GM04504 (cell line): ENCODE results near the gene CWF19L1.
A peak's percentile ranks its signal among the peaks of the same experiment; 100 is the strongest.

Source experiments
- DNase-seq: peaks from one replicate; pipeline ENCODE4 v3.0.0-alpha.2; 2012; ENCODE audit warnings: low read depth

Gene CWF19L1

DNA sequence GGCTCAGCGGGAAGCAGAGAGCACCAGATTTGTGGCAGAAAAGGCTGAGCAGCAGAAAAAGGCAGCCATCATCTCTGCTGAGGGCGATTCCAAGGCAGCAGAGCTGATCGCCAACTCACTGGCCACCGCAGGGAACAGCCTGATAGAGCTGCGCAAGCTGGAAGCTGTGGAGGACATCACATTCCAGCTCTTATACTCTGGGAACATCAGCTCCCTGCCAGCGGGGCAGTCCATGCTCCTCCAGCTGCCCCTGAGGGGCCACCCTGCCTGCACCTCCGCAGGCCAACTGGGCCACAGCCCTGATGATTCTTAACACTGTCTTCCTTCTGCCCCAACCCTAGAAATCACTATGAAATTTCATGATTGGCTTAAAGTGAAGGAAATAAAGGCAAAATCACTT lies 18.6 kb downstream of the CWF19L1 start:
- DNase-seq: no peak

DNA sequence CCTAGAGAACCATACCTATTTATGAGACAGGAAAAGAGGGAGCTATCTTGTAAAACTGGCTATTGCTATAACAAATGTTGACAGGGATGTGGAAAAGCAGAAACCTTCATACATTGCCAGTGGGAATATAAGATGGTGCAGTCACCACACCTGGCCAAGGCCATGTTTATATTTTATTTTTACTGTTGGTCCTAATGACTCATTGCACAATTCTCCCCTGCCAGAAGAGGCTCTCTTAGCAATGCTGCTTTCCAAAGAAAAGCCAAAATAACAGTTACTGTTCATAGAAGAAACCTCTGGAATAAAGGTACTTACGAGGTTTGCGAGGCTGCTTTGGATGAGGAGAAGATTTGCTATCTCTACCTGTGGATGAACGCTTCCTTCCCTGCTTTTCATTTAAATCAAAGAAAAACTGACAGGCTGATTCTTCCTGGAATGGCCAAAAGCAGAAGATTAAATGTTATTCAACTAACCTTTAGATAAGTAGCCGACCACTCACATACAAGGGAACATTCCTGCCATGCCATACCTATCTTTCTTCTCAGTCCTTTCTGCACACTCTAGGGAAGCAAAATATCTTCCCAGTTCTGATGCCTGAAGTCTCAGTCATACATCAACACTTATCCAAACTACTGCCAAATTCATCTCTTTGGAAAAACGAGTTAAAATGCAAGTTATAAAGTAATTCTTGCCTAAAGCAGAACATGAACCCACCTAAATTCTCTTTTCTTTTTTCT lies 21.8 kb downstream of the CWF19L1 start:
- no peak for DNase-seq

DNA sequence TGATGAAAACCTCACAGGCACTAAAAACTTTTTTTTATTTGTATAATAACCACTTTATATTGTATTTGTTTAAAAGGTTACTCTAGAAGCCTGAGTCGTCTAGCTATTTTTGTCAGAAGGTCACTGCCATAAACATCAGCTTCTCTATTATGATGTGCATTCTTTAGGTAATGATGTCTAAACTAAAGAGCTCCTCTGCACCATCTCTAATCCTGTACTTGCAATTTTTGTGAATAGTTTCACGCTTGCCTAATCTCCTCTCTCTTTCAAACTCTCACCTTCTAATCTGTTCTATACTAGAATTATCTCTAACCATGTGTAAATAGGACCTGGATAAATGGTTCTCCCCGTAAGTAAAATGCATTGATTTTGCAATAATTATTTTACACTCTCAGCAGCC lies 27.6 kb downstream of the CWF19L1 start:
- DNase-seq: no peak

DNA sequence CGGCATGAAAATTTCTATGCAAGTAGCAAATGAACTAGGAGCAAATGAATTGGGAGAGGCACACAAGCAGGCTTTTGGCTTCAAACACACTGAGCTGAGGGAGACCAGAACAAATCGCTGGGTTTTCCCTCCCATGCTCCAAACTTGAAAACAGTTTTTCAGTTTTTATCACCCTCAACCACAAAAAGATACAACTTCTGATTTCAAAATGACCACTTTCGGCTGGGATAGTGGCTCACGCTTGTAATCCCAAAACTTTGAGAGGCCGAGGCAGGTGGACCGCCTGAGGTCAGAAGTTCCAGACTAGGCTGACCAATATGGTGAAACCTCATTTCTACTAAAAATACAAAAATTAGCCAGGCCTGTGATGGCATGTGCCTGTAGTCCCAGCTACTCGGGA lies 29.0 kb downstream of the CWF19L1 start:
- DNase-seq: no peak

DNA sequence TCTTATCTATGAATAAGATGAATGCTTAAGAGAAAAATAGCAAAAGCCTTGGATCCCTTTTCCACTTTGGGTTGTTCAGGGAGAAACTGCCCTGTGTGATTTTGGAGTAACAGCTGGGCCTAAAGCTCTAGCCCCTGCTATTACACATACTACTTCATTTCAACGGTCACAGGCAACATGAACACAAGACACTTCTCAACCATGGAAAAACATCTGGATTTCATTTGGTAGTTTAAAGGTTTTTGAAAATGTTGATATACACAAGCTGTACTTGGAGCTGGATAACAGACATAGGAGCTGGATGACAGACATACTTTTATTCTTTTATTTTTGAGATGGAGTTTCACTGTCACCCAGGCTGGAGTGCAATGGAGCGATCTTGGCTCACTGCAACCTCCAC lies 35.3 kb downstream of the CWF19L1 start:
- DNase-seq: peak; percentile 4

DNA sequence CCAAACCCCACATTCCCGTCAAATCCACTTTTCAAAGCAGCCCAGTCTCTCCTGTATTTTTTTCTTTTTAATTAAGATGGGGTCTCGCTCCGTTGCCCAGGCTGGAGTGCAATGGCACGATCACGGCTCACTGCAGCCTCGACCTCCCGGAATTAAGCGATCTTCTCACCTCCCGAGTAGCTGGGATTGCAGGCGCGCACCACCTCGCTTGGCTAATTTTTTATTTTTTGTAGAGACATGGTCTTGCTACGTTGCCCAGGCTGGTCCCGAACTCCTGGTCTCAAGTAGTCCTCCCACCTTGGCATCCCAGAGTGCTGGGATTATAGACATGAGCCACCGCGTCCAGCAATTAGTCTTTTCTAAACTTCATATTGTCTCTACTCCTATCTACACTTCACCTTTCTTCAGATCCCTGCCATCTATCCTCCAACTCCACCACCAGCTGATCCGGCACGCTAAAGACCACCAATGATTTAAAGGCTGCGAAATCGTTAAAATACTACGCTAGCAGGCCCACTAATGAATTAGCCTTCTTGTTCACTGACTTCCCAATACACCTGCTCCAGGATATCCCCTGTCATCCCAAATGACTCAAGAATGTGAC lies 37.5 kb downstream of the CWF19L1 start:
- no peak for DNase-seq

DNA sequence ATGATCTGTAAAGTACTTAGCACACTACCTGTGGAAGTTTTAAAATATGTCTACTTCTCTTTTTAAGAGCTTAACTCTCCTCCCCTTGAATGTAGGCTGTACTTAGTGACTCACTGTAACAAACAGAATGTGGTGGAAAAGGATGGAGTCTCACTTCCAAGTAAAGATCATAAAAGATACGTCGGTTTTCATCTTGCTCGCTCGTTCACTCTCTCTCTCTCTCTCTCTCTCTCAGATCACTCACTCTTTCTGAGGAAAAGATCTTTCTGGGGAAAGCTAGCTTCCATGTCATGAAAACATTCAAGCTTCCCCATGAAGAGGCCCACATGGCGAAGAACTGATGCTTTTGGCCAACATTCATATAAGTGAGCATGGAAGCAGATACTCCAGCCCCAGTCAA lies 43.6 kb downstream of the CWF19L1 start:
- no peak for DNase-seq

DNA sequence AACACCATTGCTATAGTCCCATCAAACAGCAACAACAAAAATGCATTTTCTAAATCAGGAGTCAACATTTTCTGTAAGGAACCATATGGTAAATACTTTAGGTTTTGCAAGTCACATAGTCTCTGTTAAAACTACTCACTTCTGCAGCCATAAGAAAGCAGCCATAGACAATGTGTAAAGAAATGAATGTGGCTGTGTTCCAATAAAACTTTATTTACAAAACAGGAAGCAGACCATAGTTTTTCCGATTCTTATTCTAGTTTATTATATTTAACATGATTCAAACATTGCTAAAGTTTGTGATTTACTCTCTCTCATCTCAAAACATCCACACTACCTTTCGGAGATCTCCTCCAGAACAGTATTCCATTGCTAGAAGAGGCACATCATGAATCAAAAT lies 44.9 kb downstream of the CWF19L1 start:
- no peak for DNase-seq

DNA sequence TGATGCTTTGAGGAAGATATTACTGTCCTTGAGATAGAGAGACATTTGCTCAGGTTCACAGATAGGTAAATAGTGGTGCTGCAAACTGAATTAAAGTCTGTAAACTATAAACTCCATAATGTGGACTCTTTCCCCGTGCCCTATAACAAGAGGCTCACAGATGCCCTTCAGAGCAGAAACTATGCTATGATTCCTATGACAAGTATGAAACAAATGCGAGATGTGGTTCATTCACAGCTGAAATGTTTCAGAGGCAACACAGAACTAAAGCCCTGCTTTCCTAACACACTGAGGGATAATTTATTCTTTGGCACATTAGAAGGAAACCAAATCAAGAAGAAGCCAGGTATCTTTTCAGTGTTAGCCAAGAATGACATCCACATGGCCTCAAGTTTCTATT lies 51.4 kb downstream of the CWF19L1 start:
- DNase-seq: no peak

DNA sequence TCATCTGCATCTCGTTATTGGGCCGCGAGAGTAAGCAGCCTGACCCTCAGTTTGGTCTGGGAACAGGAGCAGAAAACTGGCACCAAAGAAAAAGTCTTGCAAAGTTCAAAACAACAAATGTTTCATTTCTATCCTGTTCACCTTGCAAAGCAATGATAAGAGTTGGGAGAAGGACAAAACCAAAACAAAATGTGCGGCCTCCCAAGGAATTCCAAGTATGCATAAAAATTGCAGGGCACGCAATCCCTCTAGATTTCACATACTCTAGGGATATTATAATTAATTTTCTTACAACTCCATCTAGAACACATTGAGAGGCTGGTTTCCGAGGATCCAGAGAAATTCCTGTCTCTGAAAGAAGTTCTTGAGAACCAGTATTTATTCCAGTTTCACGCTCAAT lies 58.1 kb downstream of the CWF19L1 start:
- no peak for DNase-seq

DNA sequence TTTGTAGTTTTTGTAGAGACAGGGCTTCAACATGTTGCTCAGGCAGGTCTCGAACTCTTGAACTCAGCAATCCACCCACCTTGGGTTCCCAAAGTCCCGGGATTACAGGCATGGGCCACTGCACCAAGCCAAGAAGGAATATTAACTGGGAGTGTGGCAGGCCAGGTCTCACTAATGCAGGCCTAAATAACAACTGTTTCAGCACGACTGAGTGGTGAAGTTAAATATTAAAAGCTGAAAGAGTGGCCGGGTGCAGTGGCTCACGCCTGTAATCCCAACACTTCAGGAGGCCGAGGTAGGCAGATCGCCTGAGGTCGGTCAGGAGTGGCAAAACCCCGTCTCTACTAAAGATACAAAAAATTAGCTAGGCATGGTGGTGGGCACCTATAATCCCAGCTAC lies 59.2 kb downstream of the CWF19L1 start:
- DNase-seq: no peak

DNA sequence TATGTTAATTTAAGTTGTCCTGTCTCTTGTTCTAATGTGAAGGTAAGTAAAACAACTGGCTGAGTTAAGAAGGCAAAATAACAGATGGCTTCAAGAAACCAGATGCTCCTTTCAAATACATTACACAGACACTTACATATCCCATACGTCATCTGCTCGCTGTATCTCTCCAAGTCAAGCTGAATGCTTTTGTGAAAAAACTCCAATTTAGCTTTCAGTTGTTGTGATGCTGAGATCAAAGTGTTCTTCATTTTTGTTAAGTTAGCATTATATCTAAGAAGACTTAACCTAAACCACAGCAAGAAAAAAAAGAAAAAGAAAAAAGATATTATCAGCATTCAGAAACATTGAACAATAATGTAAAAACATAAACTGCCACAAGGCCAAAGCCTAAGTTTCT lies 63.1 kb downstream of the CWF19L1 start:
- DNase-seq: no peak

DNA sequence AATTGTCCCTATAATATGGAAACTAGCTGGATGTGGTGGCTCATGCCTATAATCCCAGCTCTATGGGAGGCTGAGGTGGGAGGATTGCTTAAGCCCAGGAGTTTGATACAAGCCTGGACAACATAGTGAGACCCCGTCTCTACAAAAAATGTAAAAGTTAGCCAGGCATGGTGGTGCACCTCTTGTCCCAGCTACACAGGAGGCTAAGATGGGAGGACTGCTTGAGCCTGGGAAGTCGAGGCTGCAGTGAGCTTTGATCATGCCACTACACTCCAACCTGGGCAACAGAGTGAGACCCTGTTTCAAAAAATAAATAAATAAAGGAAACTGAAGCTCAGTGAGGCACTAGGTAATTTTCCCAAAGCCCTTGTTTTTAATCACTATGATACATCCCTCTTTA lies 65.9 kb downstream of the CWF19L1 start:
- DNase-seq: no peak

DNA sequence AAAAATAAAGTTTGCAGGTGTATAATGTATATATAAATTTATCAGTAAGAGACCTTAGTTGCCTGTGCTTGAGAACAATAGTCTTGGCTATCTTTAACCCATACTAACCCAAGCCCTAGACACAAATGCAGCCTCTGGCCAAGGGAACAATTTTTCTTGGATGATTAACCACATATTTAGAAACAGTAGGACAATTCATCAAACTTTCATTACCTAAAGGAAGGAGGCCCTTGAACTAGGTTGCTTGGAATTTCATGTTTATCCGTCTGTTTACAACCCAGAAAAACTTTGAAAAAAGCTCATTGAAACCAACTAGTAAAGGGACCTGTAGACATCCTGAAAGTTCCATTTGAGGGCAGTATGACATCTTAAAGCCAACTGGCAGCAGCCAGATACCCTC lies 72.7 kb downstream of the CWF19L1 start:
- DNase-seq: no peak

DNA sequence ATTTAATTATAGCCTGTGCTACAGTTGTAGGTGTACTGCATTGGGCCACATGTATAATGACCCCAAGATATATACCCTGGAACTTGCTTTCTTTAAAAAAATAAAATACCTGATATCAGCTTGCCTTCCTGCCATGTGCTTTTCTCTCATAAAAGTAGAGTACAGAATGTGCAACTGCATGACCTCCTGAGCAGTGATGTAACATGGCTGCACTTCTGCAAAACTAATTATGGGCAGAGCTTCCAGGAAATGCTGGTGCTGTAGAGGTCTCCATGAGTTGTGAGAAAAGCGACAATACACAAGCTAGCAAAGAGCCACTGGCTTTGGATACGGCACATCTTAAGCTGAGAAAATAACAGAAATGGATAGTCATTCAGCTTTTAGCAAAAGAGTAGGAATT lies 75.1 kb downstream of the CWF19L1 start:
- no peak for DNase-seq

DNA sequence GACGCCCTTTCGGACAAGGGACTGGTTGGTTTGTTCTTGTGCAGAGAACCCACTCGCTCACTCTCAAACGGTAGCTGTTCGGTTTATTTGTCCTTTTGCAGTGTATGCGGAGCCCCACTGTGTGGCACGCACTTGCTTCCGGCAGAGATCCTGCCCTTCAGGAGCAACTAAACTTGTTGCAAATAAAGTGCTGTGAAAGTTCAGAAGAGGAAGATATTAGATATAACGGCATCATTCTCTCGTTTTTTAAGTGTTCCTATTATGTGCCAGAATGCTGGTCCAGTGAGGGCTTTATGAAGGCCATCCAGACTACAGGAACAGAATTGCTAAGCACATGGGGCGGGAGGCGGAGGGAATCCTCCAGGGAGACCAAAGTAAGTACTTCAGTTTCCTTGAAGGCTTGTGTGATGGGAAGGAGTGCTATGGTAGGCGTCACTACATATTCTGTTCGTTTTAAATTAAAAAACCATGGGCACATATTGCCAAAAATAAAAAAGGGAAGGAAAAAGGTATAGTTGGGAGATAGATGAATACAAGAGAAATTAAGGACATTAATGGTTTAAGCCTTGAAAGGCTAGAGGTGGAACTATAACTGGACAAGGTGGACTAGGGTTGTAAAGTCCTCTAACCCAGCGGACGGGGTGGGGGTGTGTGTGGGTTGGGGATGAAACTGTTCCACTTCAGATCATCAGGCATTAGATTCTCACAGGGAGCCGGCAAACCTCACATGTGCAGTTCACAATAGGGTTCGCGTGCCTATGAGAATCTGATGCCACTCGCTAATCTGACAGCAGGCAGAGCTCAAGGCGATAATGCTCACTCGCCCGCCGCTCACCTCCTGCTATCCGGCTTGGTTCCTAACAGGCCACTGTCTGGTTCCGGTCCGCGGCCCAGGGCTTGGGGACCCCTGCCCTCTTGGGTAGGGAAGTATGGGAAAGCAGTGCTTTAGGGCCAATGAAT lies 80.9 kb downstream of the CWF19L1 start:
- no peak for DNase-seq

DNA sequence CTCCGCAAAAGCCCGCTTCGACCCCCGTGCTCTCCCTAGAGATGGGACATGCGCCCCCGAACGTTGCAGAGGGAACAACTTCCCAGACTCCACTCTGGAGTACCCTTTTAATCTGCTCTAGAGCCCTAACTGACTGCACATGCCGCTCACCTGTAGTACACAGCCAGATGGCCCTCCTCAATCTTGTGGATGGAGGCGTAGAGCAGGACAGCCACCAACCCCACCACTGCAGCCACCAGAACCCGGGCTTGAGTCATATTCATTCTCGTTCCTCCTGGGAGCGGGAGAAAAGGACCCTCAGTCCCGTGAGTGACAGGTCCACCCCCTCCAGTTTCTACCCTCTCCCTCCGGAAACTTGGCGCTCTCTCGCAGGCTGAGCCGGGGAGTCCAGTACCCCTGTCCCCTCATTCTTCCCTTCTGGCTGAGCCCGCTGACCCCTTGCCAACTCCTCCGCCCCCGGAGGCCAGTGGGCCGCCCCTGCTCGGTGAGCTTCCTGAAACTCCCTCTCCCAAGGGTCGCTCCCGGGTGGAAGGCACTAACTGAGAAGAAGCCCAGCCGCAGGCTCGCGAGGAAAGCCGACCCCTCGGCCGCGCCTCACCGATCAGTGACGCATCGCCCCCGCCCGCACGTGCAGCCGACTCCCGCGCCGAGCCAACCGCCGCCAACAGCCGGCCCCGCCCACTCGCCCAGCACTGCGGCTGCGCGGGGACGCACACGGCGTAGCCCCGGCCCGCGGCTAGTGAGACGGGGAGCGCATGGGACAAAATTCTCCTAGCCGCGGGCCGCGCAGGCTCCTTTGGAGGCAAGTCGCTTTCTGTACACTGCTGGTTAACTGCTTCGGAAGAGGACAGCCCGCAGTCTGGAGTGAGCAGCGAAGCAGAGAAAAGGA lies 81.8 kb downstream of the CWF19L1 start, which contains the start of gene ERLIN1:
Gene ERLIN1, minus strand, starts transcription at position 666 of the 889 bp plus-strand sequence. Its CDS starts 403 bp downstream, at position 263.
- peak; percentile 79 for DNase-seq

DNA sequence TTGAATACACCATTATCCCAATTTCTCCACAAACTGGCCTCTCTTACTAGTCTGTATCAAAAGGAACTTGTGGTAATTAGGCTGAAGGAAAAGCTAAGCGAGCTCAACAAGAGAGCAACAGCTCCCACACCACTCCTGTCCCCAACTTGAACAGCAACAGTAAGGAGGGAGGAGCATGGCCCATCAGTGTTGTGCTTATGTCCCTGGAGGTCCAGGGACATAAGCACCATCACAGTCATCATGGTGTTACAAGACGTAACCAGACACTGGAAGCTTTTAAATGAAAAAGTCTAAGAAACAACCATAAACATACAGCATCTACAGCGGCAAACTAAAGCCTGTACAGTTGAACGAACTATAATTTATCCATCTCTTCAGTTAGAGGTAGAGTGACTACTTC lies 82.6 kb downstream of the CWF19L1 start:
- DNase-seq: no peak

DNA sequence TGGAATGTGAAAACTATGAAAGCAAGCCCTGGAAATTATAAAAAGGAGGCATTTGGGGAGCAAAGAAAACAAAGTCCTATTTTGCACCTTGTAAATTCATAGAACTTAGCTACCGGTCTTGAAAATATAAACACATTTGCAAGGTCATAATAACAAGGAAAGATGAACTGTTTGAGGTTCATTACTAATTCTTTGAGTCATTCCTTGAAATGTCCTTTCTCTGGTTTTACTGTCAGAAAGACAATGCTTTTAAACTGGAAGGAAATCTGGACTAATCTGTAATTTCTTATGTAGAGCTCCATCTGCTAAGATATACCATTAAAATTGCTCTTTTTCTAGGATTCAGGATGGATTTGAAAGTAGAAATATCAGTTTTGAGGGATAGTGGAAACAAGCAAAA lies 83.0 kb downstream of the CWF19L1 start:
- no peak for DNase-seq

DNA sequence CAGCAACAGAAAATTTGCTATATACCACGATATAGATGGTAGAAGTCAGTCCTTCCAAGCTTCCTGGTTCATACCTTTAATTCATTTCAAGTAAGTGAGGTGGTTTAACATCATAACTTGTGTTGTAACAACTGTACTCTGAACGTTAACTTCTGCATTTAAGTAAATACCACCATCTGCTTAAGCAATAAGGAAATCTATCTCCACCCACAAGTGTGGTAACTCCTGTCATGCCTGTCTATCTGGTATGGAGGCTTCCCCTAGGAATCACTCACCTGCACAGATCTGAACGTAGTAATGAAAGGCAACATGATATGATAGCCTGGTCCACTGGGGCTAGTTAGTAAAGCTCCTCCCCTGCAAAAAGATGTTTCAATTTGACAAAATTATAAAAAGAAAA lies 84.0 kb downstream of the CWF19L1 start:
- DNase-seq: no peak

DNA sequence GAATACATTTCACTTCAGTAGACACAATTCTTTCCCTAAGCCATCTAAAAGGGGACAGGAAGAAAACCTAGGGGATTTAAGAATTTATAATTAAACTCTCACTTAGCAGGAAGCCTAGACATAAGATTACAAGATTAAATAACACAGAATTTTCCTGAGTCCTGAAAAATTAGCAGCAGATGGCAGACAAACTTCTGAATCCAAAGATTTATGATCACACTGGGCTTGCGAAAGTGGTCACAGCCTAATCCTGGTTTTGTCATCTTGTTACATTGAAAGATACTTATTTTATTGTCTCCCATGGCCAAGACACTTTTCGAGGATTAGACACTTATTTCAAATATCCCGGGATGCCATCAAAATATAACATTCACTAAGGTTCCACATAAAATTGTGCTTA lies 84.5 kb downstream of the CWF19L1 start:
- DNase-seq: no peak
